ENCODE data around the gene CRYAA.

Gene CRYAA

DNA sequence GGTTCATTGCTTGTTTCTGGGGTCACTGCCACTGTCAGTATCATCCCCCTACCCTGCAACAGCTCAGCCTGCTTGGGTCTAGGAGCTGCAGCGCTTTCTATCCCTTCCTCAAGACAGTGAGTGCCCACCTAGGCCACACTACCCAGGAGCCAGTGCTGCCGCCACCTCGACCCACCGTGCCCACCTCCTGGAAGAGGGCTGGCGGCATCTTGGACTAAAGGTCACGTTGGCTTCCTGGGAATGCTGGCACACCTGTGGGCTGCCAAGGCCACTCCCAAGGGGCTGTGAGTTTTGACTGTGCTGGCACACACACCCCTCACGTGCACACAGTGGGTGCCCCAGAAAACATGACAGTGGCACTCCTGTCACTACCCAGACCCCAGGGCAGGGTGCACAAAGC, 22.1 kb downstream of the CRYAA start:
- H3K4me3 ChIP-seq (ENCODE audit: low read length), result no peak overlapping the region
- H3K27me3 ChIP-seq (ENCODE audit: control insufficient read depth, low read length), result peaks cover 2% of the 10 kb centered on the region; the same call in 1 of the 2 replicates
- no peaks in the 10 kb centered on the region for H3K79me2 ChIP-seq (ENCODE audit: control insufficient read depth, low read length)

DNA sequence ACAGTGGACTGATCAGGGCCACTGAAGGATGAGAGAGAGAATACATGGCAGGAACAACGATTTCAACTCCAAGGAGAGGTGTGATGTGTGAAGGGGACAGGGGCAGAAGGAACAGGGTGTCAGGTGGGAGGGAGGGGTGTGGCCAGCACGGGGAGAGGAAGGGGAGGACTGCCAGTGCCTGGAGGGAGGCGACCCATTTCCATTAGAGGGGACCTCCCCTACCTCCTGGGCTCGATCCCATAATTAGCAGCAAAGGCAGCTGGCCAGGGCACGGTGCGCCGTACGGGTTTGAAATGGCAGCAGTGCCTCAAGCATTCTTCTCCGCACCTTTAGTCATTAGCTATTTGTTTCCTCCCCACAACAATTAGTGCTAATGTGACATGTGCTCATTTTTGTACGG, 22.7 kb downstream of the CRYAA start:
- Histone ChIP-seq H3K27ac (ENCODE audit: low read depth, low read length) (no peak overlapping the region), H3K9me3 (ENCODE audit: control insufficient read depth, insufficient read depth, low read length) (peaks cover 2% of the 10 kb centered on the region; the same call in 1 of the 2 replicates), H3F3A (ENCODE audit: control insufficient read depth, insufficient read depth) (no peaks in the 10 kb centered on the region), H3K9me2 (replicated peaks; ENCODE audit: control insufficient read depth, low read length) (no peaks in the 10 kb centered on the region), H3K4me2 (ENCODE audit: low read length) (no peak overlapping the region), H3K27me3 (ENCODE audit: control insufficient read depth, low read length) (peaks cover 3% of the 10 kb centered on the region), H3K4me1 (ENCODE audit: control insufficient read depth, low read length) (peaks cover 37% of the 10 kb centered on the region), H4K20me1 (ENCODE audit: control insufficient read depth, insufficient read depth, low read depth, low read length) (no peaks in the 10 kb centered on the region), H3K36me3 (ENCODE audit: control insufficient read depth, low read length) (no peaks in the 10 kb centered on the region), H3K4me3 (ENCODE audit: low read length) (no peak overlapping the region), H3K79me2 (ENCODE audit: control insufficient read depth, low read length) (no peaks in the 10 kb centered on the region)
- TF ChIP-seq EZH2phosphoT487 (IDR thresholded peaks at IDR 0.05; ENCODE audit: borderline replicate concordance, low read length), result no peak
- TF ChIP-seq, protein P1, sequence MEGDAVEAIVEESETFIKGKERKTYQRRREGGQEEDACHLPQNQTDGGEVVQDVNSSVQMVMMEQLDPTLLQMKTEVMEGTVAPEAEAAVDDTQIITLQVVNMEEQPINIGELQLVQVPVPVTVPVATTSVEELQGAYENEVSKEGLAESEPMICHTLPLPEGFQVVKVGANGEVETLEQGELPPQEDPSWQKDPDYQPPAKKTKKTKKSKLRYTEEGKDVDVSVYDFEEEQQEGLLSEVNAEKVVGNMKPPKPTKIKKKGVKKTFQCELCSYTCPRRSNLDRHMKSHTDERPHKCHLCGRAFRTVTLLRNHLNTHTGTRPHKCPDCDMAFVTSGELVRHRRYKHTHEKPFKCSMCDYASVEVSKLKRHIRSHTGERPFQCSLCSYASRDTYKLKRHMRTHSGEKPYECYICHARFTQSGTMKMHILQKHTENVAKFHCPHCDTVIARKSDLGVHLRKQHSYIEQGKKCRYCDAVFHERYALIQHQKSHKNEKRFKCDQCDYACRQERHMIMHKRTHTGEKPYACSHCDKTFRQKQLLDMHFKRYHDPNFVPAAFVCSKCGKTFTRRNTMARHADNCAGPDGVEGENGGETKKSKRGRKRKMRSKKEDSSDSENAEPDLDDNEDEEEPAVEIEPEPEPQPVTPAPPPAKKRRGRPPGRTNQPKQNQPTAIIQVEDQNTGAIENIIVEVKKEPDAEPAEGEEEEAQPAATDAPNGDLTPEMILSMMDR (IDR thresholded peaks at IDR 0.05; ENCODE audit: low read depth, low read length, poor library complexity, severe bottlenecking), result no peak

More for the DNA sequence above, 22.1 kb downstream of the CRYAA start:
- no peak overlapping the region for H3K27ac ChIP-seq (ENCODE audit: low read depth, low read length)
- H3K9me3 ChIP-seq (ENCODE audit: control insufficient read depth, insufficient read depth, low read length), result peaks cover 2% of the 10 kb centered on the region; the same call in 1 of the 2 replicates
- no peaks in the 10 kb centered on the region for H3K9me2 ChIP-seq (replicated peaks; ENCODE audit: control insufficient read depth, low read length)
- H3K4me1 ChIP-seq (ENCODE audit: control insufficient read depth, low read length), result peaks cover 37% of the 10 kb centered on the region
- no peak for TF ChIP-seq EZH2phosphoT487 (IDR thresholded peaks at IDR 0.05; ENCODE audit: borderline replicate concordance, low read length)
- TF ChIP-seq, protein P1 (IDR thresholded peaks at IDR 0.05; ENCODE audit: low read depth, low read length, poor library complexity, severe bottlenecking), result no peak
- no peaks in the 10 kb centered on the region for H3F3A ChIP-seq (ENCODE audit: control insufficient read depth, insufficient read depth)
- no peak overlapping the region for H3K4me2 ChIP-seq (ENCODE audit: low read length)
- no peaks in the 10 kb centered on the region for H4K20me1 ChIP-seq (ENCODE audit: control insufficient read depth, insufficient read depth, low read depth, low read length)
- no peaks in the 10 kb centered on the region for H3K36me3 ChIP-seq (ENCODE audit: control insufficient read depth, low read length)

DNA sequence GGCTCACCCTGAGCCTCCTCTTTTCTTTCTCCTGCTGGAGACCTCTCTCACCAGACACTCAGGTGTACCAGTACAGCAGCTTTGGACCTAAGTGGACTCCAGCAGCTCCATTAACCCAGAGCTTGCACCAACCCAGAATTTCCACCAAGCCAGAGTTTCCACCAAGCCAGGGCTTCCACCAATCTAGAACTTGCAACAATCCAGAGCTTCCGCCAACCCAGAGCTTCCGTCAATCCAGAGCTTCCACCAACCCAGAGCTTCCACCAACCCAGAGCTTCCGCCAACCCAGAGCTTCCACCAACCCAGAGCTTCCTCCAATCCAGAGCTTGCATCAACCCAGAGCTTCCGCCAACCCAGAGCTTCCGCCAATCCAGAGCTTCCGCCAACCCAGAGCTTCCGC, 23.2 kb downstream of the CRYAA start:
- H3K9me3 ChIP-seq (ENCODE audit: control insufficient read depth, insufficient read depth, low read length), result peaks cover 2% of the 10 kb centered on the region; the same call in 1 of the 2 replicates
- no peaks in the 10 kb centered on the region for H3F3A ChIP-seq (ENCODE audit: control insufficient read depth, insufficient read depth)
- H3K4me3 ChIP-seq (ENCODE audit: low read length), result no peak overlapping the region
- peaks cover 6% of the 10 kb centered on the region for H3K27me3 ChIP-seq (ENCODE audit: control insufficient read depth, low read length)
- no peak overlapping the region for H3K27ac ChIP-seq (ENCODE audit: low read depth, low read length)
- H3K4me2 ChIP-seq (ENCODE audit: low read length), result no peak overlapping the region
- H3K9me2 ChIP-seq (replicated peaks; ENCODE audit: control insufficient read depth, low read length), result no peaks in the 10 kb centered on the region
- H3K79me2 ChIP-seq (ENCODE audit: control insufficient read depth, low read length), result no peaks in the 10 kb centered on the region
- TF ChIP-seq, protein P1 (IDR thresholded peaks at IDR 0.05; ENCODE audit: low read depth, low read length, poor library complexity, severe bottlenecking), result no peak
- TF ChIP-seq EZH2phosphoT487 (IDR thresholded peaks at IDR 0.05; ENCODE audit: borderline replicate concordance, low read length), result no peak
- no peaks in the 10 kb centered on the region for H4K20me1 ChIP-seq (ENCODE audit: control insufficient read depth, insufficient read depth, low read depth, low read length)
- peaks cover 37% of the 10 kb centered on the region for H3K4me1 ChIP-seq (ENCODE audit: control insufficient read depth, low read length)
- no peaks in the 10 kb centered on the region for H3K36me3 ChIP-seq (ENCODE audit: control insufficient read depth, low read length)

All from DOHH2 (cell line).